ENCODE data around the gene SPOCK1.

The SPOCK1 gene

GRCh38 chr5:137497396-137498290 is 1.5 kb downstream of the SPOCK1 start:
- Histone ChIP-seq H3K4me1 (ENCODE audit: insufficient read depth, low read length) (no peaks in the 10 kb centered on the region), H3K9ac (ENCODE audit: low read depth, low read length) (no peak overlapping the region), H3K79me2 (ENCODE audit: insufficient read depth, low read length) (no peaks in the 10 kb centered on the region), H2AFZ (ENCODE audit: low read depth, low read length) (no peak overlapping the region), H3K4me2 (ENCODE audit: insufficient read depth, low read length) (no peak overlapping the region), H4K20me1 (ENCODE audit: insufficient read depth, low read length) (no peaks in the 10 kb centered on the region), H3K36me3 (ENCODE audit: insufficient read depth, low read length) (no peaks in the 10 kb centered on the region), H3K27me3 (ENCODE audit: insufficient read depth, low read length, poor library complexity) (no peaks in the 10 kb centered on the region), H3K9me3 (ENCODE audit: insufficient read depth, low read length, severe bottlenecking) (no peaks in the 10 kb centered on the region), H3K4me3 (ENCODE audit: low read depth in 1 of 2, low read length in 2 of 2) (no peak overlapping the region), H3K27ac (ENCODE audit: low read length) (no peak overlapping the region)
- TF ChIP-seq CTCF (IDR thresholded peaks at IDR 0.05; ENCODE audit: borderline replicate concordance, extremely low read depth, low read length, poor library complexity, severe bottlenecking) (no peak), EZH2 (IDR thresholded peaks at IDR 0.05; ENCODE audit: borderline replicate concordance, low read depth, low read length, severe bottlenecking) (no peak)
- DNase-seq (no peak), ATAC-seq (ENCODE audit: insufficient read depth, low read depth) (no peak)

GRCh38 chr5:137496919-137497318 is 2.2 kb downstream of the SPOCK1 start:
- Histone ChIP-seq H3K79me2 (ENCODE audit: insufficient read depth, low read length) (no peaks in the 10 kb centered on the region), H3K9ac (ENCODE audit: low read depth, low read length) (no peak overlapping the region), H3K27ac (ENCODE audit: low read length) (no peak overlapping the region), H3K4me1 (ENCODE audit: insufficient read depth, low read length) (no peaks in the 10 kb centered on the region), H3K4me3 (ENCODE audit: low read depth in 1 of 2, low read length in 2 of 2) (no peak overlapping the region), H2AFZ (ENCODE audit: low read depth, low read length) (no peak overlapping the region), H3K36me3 (ENCODE audit: insufficient read depth, low read length) (no peaks in the 10 kb centered on the region), H3K9me3 (ENCODE audit: insufficient read depth, low read length, severe bottlenecking) (no peaks in the 10 kb centered on the region), H3K27me3 (ENCODE audit: insufficient read depth, low read length, poor library complexity) (no peaks in the 10 kb centered on the region), H4K20me1 (ENCODE audit: insufficient read depth, low read length) (no peaks in the 10 kb centered on the region), H3K4me2 (ENCODE audit: insufficient read depth, low read length) (no peak overlapping the region)
- ATAC-seq (ENCODE audit: insufficient read depth, low read depth), result no peak
- TF ChIP-seq EZH2 (IDR thresholded peaks at IDR 0.05; ENCODE audit: borderline replicate concordance, low read depth, low read length, severe bottlenecking), result no peak
- TF ChIP-seq CTCF (IDR thresholded peaks at IDR 0.05; ENCODE audit: borderline replicate concordance, extremely low read depth, low read length, poor library complexity, severe bottlenecking), result no peak
- no peak for DNase-seq

GRCh38 chr5:137492331-137492730 is 6.8 kb downstream of the SPOCK1 start:
- no peak for ATAC-seq (ENCODE audit: insufficient read depth, low read depth)
- H4K20me1 ChIP-seq (ENCODE audit: insufficient read depth, low read length), result no peaks in the 10 kb centered on the region
- TF ChIP-seq EZH2 (IDR thresholded peaks at IDR 0.05; ENCODE audit: borderline replicate concordance, low read depth, low read length, severe bottlenecking), result no peak
- no peak for DNase-seq
- no peaks in the 10 kb centered on the region for H3K36me3 ChIP-seq (ENCODE audit: insufficient read depth, low read length)
- H3K4me1 ChIP-seq (ENCODE audit: insufficient read depth, low read length), result no peaks in the 10 kb centered on the region
- no peaks in the 10 kb centered on the region for H3K9me3 ChIP-seq (ENCODE audit: insufficient read depth, low read length, severe bottlenecking)
- no peaks in the 10 kb centered on the region for H3K79me2 ChIP-seq (ENCODE audit: insufficient read depth, low read length)
- H2AFZ ChIP-seq (ENCODE audit: low read depth, low read length), result no peak overlapping the region
- no peak overlapping the region for H3K4me2 ChIP-seq (ENCODE audit: insufficient read depth, low read length)
- H3K27me3 ChIP-seq (ENCODE audit: insufficient read depth, low read length, poor library complexity), result no peaks in the 10 kb centered on the region
- H3K9ac ChIP-seq (ENCODE audit: low read depth, low read length), result no peak overlapping the region
- no peak overlapping the region for H3K4me3 ChIP-seq (ENCODE audit: low read depth in 1 of 2, low read length in 2 of 2)
- no peak overlapping the region for H3K27ac ChIP-seq (ENCODE audit: low read length)

- H3K4me3 ChIP-seq (ENCODE audit: low read depth in 1 of 2, low read length in 2 of 2), result no peak overlapping the region
- no peaks in the 10 kb centered on the region for H3K9me3 ChIP-seq (ENCODE audit: insufficient read depth, low read length, severe bottlenecking)
- no peaks in the 10 kb centered on the region for H4K20me1 ChIP-seq (ENCODE audit: insufficient read depth, low read length)
- no peaks in the 10 kb centered on the region for H3K27me3 ChIP-seq (ENCODE audit: insufficient read depth, low read length, poor library complexity)
- no peak overlapping the region for H3K9ac ChIP-seq (ENCODE audit: low read depth, low read length)
- no peaks in the 10 kb centered on the region for H3K36me3 ChIP-seq (ENCODE audit: insufficient read depth, low read length)
- no peak overlapping the region for H3K4me2 ChIP-seq (ENCODE audit: insufficient read depth, low read length)
- no peak overlapping the region for H2AFZ ChIP-seq (ENCODE audit: low read depth, low read length)
- no peaks in the 10 kb centered on the region for H3K79me2 ChIP-seq (ENCODE audit: insufficient read depth, low read length)
- H3K4me1 ChIP-seq (ENCODE audit: insufficient read depth, low read length), result no peaks in the 10 kb centered on the region
- DNase-seq, result no peak
- no peak overlapping the region for H3K27ac ChIP-seq (ENCODE audit: low read length)
- no peak for TF ChIP-seq EZH2 (IDR thresholded peaks at IDR 0.05; ENCODE audit: borderline replicate concordance, low read depth, low read length, severe bottlenecking)
- no peak for TF ChIP-seq CTCF (IDR thresholded peaks at IDR 0.05; ENCODE audit: borderline replicate concordance, extremely low read depth, low read length, poor library complexity, severe bottlenecking)
- ATAC-seq (ENCODE audit: insufficient read depth, low read depth), result no peak
Observed at GRCh38 chr5:137491121-137491520, 8.0 kb downstream of the SPOCK1 start.
